GM04504 (cell line): ENCODE results near the gene DNAH3.
"Not testable (repeated sequence)": the region's sequence is repeated elsewhere in the genome, so short reads cannot be mapped to it uniquely, and the experiment has no call there.

ENCODE experiments used
- DNase-seq: peaks from one replicate; pipeline ENCODE4 v3.0.0-alpha.2; 2012; ENCODE audit warnings: low read depth

The DNAH3 gene

GRCh38 chr16:21128991-21129390 is 21.7 kb downstream of the DNAH3 start:
- DNase-seq: no peak

GRCh38 chr16:21126518-21126917 is 24.1 kb downstream of the DNAH3 start:
- no peak for DNase-seq

GRCh38 chr16:21125191-21125590 is 25.5 kb downstream of the DNAH3 start:
- DNase-seq: no peak

- DNase-seq: no peak
These were observed 29.6 kb downstream of the DNAH3 start for GRCh38 chr16:21120976-21121520.

GRCh38 chr16:21117567-21117966 is 33.1 kb downstream of the DNAH3 start:
- no peak for DNase-seq

- DNase-seq: no peak
These were observed 34.4 kb downstream of the DNAH3 start for GRCh38 chr16:21116148-21116693.

- DNase-seq: not testable (repeated sequence)
These were observed 35.1 kb downstream of the DNAH3 start for GRCh38 chr16:21115551-21115950.

GRCh38 chr16:21103941-21104860 is 46.4 kb downstream of the DNAH3 start:
- peak; percentile 25 for DNase-seq

- no peak for DNase-seq
These were observed 48.8 kb downstream of the DNAH3 start for GRCh38 chr16:21101631-21102420.

GRCh38 chr16:21100447-21100846 is 50.2 kb downstream of the DNAH3 start:
- no peak for DNase-seq

- peak; percentile 34 for DNase-seq
These were observed 53.5 kb downstream of the DNAH3 start for GRCh38 chr16:21097151-21097550.

GRCh38 chr16:21094719-21095118 is 55.9 kb downstream of the DNAH3 start:
- DNase-seq: not testable (repeated sequence)

GRCh38 chr16:21092951-21093350 is 57.7 kb downstream of the DNAH3 start:
- DNase-seq: no peak

GRCh38 chr16:21088646-21089538 is 61.8 kb downstream of the DNAH3 start:
- DNase-seq: peak; percentile 48

GRCh38 chr16:21088143-21088542 is 62.5 kb downstream of the DNAH3 start:
- DNase-seq: no peak

- no peak for DNase-seq
These were observed 65.9 kb downstream of the DNAH3 start for GRCh38 chr16:21084631-21085225.

- DNase-seq: no peak
These were observed 66.8 kb downstream of the DNAH3 start for GRCh38 chr16:21083729-21084268.

GRCh38 chr16:21081329-21081728 is 69.3 kb downstream of the DNAH3 start:
- no peak for DNase-seq

- DNase-seq: no peak
These were observed 72.1 kb downstream of the DNAH3 start for GRCh38 chr16:21078563-21078962.

GRCh38 chr16:21076186-21076883 is 74.3 kb downstream of the DNAH3 start:
- DNase-seq: no peak
